Activated naive CD8-positive, alpha-beta T cell treated with anti-CD3 and anti-CD28 coated beads, Interleukin-2, amount 50 U/mL, for 16 hours (primary cell): ENCODE data around the gene ZNF423.

Source experiments
- DNase-seq: peaks from one replicate; pipeline ENCODE4 v3.0.0-alpha.2; 2020; ENCODE audit warnings: low read depth, low spot score

The ZNF423 gene

GRCh38 chr16:49460786-49461470 lies 395.0 kb downstream of the ZNF423 start:
- DNase-seq = no peak

GRCh38 chr16:49459953-49460735 lies 395.8 kb downstream of the ZNF423 start:
- DNase-seq = no peak

- no peak for DNase-seq
These were observed 397.1 kb downstream of the ZNF423 start for GRCh38 chr16:49458656-49459445.

- no peak for DNase-seq
These were observed 397.7 kb downstream of the ZNF423 start for GRCh38 chr16:49458243-49458642.

- DNase-seq = no peak
These were observed 398.7 kb downstream of the ZNF423 start for GRCh38 chr16:49457196-49457595.

- DNase-seq = no peak
These were observed 399.1 kb downstream of the ZNF423 start for GRCh38 chr16:49456763-49457162.

- no peak for DNase-seq
These were observed 399.7 kb downstream of the ZNF423 start for GRCh38 chr16:49455991-49456745.

GRCh38 chr16:49455181-49455990 lies 400.5 kb downstream of the ZNF423 start:
- DNase-seq = no peak

GRCh38 chr16:49454426-49455180 lies 401.3 kb downstream of the ZNF423 start:
- DNase-seq = no peak

- DNase-seq = no peak
These were observed 401.9 kb downstream of the ZNF423 start for GRCh38 chr16:49453983-49454382.

GRCh38 chr16:49453021-49453420 lies 402.9 kb downstream of the ZNF423 start:
- no peak for DNase-seq

GRCh38 chr16:49452578-49452977 lies 403.3 kb downstream of the ZNF423 start:
- no peak for DNase-seq

- DNase-seq = no peak
These were observed 403.8 kb downstream of the ZNF423 start for GRCh38 chr16:49452108-49452507.

GRCh38 chr16:49446805-49447204 lies 409.1 kb downstream of the ZNF423 start:
- DNase-seq = no peak

GRCh38 chr16:49443576-49443975 lies 412.3 kb downstream of the ZNF423 start:
- no peak for DNase-seq

- DNase-seq = no peak
These were observed 413.1 kb downstream of the ZNF423 start for GRCh38 chr16:49442805-49443204.

GRCh38 chr16:49441366-49441780 lies 414.5 kb downstream of the ZNF423 start:
- DNase-seq = peak; percentile 12

GRCh38 chr16:49440156-49441065 lies 415.5 kb downstream of the ZNF423 start:
- DNase-seq = no peak

- DNase-seq = no peak
These were observed 416.2 kb downstream of the ZNF423 start for GRCh38 chr16:49439676-49440075.
